Prostate gland (tissue), 2 donors: ENCODE data around the gene TRRAP.

Experiments
- POLR2A ChIP-seq: fragments of 450-650 bp; IDR thresholded peaks from one replicate; pipeline ENCODE4 v1.6.1; 2016; ENCODE audit warnings: antibody characterized with exemption, mild to moderate bottlenecking
- POLR2AphosphoS5 ChIP-seq: sonication (generic); formaldehyde crosslinking; IDR thresholded peaks from one replicate; pipeline ENCODE4 v1.6.1; 2017; ENCODE audit warnings: antibody characterized with exemption
- TF ChIP-seq, protein P1 (sequence below), 4 experiments: fragments of 200-600 bp in 2 of 4; fragments of 450-650 bp in 2 of 4; sonication (generic) in 2 of 4; IDR thresholded peaks; 1 replicate in 3 of 4; 2 replicates in 1 of 4; pipeline ENCODE4 v1.5.1; 2016 to 2019; ENCODE audit warnings: antibody characterized with exemption in 4 of 4, mild to moderate bottlenecking in 2 of 4, moderate library complexity in 2 of 4

GRCh38 chr7:98913026-98913425 is 34.7 kb downstream of the TRRAP start:
- TF ChIP-seq, protein P1, sequence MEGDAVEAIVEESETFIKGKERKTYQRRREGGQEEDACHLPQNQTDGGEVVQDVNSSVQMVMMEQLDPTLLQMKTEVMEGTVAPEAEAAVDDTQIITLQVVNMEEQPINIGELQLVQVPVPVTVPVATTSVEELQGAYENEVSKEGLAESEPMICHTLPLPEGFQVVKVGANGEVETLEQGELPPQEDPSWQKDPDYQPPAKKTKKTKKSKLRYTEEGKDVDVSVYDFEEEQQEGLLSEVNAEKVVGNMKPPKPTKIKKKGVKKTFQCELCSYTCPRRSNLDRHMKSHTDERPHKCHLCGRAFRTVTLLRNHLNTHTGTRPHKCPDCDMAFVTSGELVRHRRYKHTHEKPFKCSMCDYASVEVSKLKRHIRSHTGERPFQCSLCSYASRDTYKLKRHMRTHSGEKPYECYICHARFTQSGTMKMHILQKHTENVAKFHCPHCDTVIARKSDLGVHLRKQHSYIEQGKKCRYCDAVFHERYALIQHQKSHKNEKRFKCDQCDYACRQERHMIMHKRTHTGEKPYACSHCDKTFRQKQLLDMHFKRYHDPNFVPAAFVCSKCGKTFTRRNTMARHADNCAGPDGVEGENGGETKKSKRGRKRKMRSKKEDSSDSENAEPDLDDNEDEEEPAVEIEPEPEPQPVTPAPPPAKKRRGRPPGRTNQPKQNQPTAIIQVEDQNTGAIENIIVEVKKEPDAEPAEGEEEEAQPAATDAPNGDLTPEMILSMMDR (IDR thresholded peaks at IDR 0.05) = no peak
- no peak for TF ChIP-seq POLR2AphosphoS5
- no peak for TF ChIP-seq POLR2A
